HEK293 (cell line): ENCODE data around the gene HS3ST3A1.

Experiments used
- CTCF ChIA-PET: fragments of 350-600 bp; formaldehyde crosslinking; extraction: SDS; loops from one replicate; lab custom pipeline; 2021; ENCODE audit warnings: antibody characterized with exemption; lab: Yijun Ruan, JAX
- POLR2A ChIA-PET: fragments of 300-600 bp; formaldehyde crosslinking; extraction: SDS; loops from one replicate; lab custom pipeline; 2020; ENCODE audit warnings: antibody characterized with exemption, inconsistent platforms; lab: Yijun Ruan, JAX
- H3K27ac ChIP-seq: fragments of 200-500 bp; sonication (Bioruptor generic); 2 replicates; pipeline ENCODE4 v1.5.1; 2014; ENCODE audit warnings: low read depth, low read length, control low read depth, inconsistent platforms; ENCODE audit errors: extremely low read depth
- H3K36me3 ChIP-seq, 2 experiments: fragments of 200-500 bp in 1 of 2; sonication (Bioruptor generic) in 1 of 2; 1 replicate in 1 of 2; 2 replicates in 1 of 2; pipeline ENCODE4 v1.5.1; 2014 to 2017; ENCODE audit warnings: inconsistent platforms in 2 of 2, low read length in 2 of 2; ENCODE audit not compliant: control insufficient read depth in 2 of 2, insufficient read depth in 1 of 2
- H3K4me1 ChIP-seq: fragments of 200-500 bp; sonication (Bioruptor generic); 2 replicates; pipeline ENCODE4 v1.5.1; 2014; ENCODE audit warnings: mild to moderate bottlenecking, low read length, inconsistent platforms; ENCODE audit not compliant: control insufficient read depth, insufficient read depth
- H3K4me3 ChIP-seq: 2 replicates; pipeline ENCODE4 v1.5.1; 2011; ENCODE audit warnings: low read depth, mild to moderate bottlenecking, control low read depth, low read length, moderate library complexity
- H3K9me3 ChIP-seq: fragments of 200-500 bp; sonication (Bioruptor generic); 2 replicates; pipeline ENCODE4 v1.5.1; 2014; ENCODE audit warnings: low read depth, low read length, inconsistent platforms; ENCODE audit not compliant: control insufficient read depth, insufficient read depth
- AEBP2 ChIP-seq: fragments of 450-650 bp; formaldehyde crosslinking; IDR thresholded peaks from 2 replicates; pipeline ENCODE4 v1.5.1; 2016; ENCODE audit warnings: missing biosample characterization, missing genetic modification characterization, borderline replicate concordance
- GFI1B ChIP-seq: fragments of 450-650 bp; formaldehyde crosslinking; IDR thresholded peaks from 2 replicates; pipeline ENCODE4 v1.5.1; 2016; ENCODE audit warnings: missing biosample characterization, missing genetic modification characterization
- KLF7 ChIP-seq: fragments of 450-650 bp; formaldehyde crosslinking; IDR thresholded peaks from 2 replicates; pipeline ENCODE4 v1.5.1; 2016; ENCODE audit warnings: missing biosample characterization, missing genetic modification characterization, borderline replicate concordance
- YY1 ChIP-seq: fragments of 450-650 bp; formaldehyde crosslinking; IDR thresholded peaks from 2 replicates; pipeline ENCODE4 v1.5.1; 2018; ENCODE audit warnings: missing biosample characterization, missing genetic modification characterization
- ZNF114 ChIP-seq: fragments of 450-650 bp; formaldehyde crosslinking; IDR thresholded peaks from 2 replicates; pipeline ENCODE4 v1.5.0; 2017; ENCODE audit warnings: missing biosample characterization, missing genetic modification characterization
- ZNF140 ChIP-seq: fragments of 450-650 bp; formaldehyde crosslinking; IDR thresholded peaks from 2 replicates; pipeline ENCODE4 v1.5.1; 2016; ENCODE audit warnings: missing biosample characterization, missing genetic modification characterization
- ZNF174 ChIP-seq: fragments of 450-650 bp; formaldehyde crosslinking; IDR thresholded peaks from 2 replicates; pipeline ENCODE4 v1.5.0; 2017; ENCODE audit warnings: missing biosample characterization, mild to moderate bottlenecking, missing genetic modification characterization
- ZNF18 ChIP-seq: fragments of 450-650 bp; formaldehyde crosslinking; IDR thresholded peaks from 2 replicates; pipeline ENCODE4 v1.5.1; 2016; ENCODE audit warnings: missing biosample characterization, missing genetic modification characterization
- ZNF184 ChIP-seq: fragments of 450-650 bp; IDR thresholded peaks from 2 replicates; pipeline ENCODE4 v1.5.1; 2018; ENCODE audit warnings: missing biosample characterization, mild to moderate bottlenecking, missing genetic modification characterization
- ZNF239 ChIP-seq: fragments of 450-650 bp; formaldehyde crosslinking; IDR thresholded peaks from 2 replicates; pipeline ENCODE4 v1.5.1; 2016; ENCODE audit warnings: missing biosample characterization, missing genetic modification characterization
- ZNF266 ChIP-seq: fragments of 450-650 bp; formaldehyde crosslinking; IDR thresholded peaks from 2 replicates; pipeline ENCODE4 v1.5.1; 2016; ENCODE audit warnings: missing biosample characterization, missing genetic modification characterization, low read depth
- ZNF274 ChIP-seq, 2 experiments: fragments of 200-500 bp in 1 of 2; fragments of 450-650 bp in 1 of 2; sonication (Bioruptor generic) in 1 of 2; formaldehyde crosslinking in 1 of 2; IDR thresholded peaks; 2 replicates each; pipeline versions ENCODE4 v1.5.1 to v1.6.1; 2014 to 2016; ENCODE audit warnings: borderline replicate concordance in 1 of 2, inconsistent platforms in 1 of 2, low read length in 1 of 2, missing biosample characterization in 1 of 2, missing genetic modification characterization in 1 of 2
- ZNF292 ChIP-seq: fragments of 450-650 bp; formaldehyde crosslinking; IDR thresholded peaks from 2 replicates; pipeline ENCODE4 v1.5.1; 2016; ENCODE audit warnings: low read depth, missing biosample characterization, missing genetic modification characterization, borderline replicate concordance
- ZNF311 ChIP-seq: fragments of 450-650 bp; formaldehyde crosslinking; IDR thresholded peaks from 2 replicates; pipeline ENCODE4 v1.5.1; 2017; ENCODE audit warnings: missing biosample characterization, missing genetic modification characterization, borderline replicate concordance
- ZNF324 ChIP-seq: fragments of 450-650 bp; formaldehyde crosslinking; IDR thresholded peaks from 2 replicates; pipeline ENCODE4 v1.5.1; 2016; ENCODE audit warnings: missing biosample characterization, missing genetic modification characterization
- ZNF354C ChIP-seq: fragments of 450-650 bp; formaldehyde crosslinking; IDR thresholded peaks from 2 replicates; pipeline ENCODE4 v1.5.1; 2016; ENCODE audit warnings: missing biosample characterization, missing genetic modification characterization, low read depth, borderline replicate concordance
- ZNF416 ChIP-seq: fragments of 450-650 bp; formaldehyde crosslinking; IDR thresholded peaks from 2 replicates; pipeline ENCODE4 v1.5.1; 2016; ENCODE audit warnings: missing biosample characterization, missing genetic modification characterization
- ZNF571 ChIP-seq: fragments of 450-650 bp; formaldehyde crosslinking; IDR thresholded peaks from 2 replicates; pipeline ENCODE4 v1.5.0; 2017; ENCODE audit warnings: missing biosample characterization, missing genetic modification characterization
- ZNF600 ChIP-seq: fragments of 450-650 bp; formaldehyde crosslinking; IDR thresholded peaks from 2 replicates; pipeline ENCODE4 v1.5.1; 2016; ENCODE audit warnings: missing biosample characterization, missing genetic modification characterization
- ZNF610 ChIP-seq: fragments of 450-650 bp; formaldehyde crosslinking; IDR thresholded peaks from 2 replicates; pipeline ENCODE4 v1.5.1; 2016; ENCODE audit warnings: missing biosample characterization, missing genetic modification characterization, borderline replicate concordance
- ZNF621 ChIP-seq: fragments of 450-650 bp; formaldehyde crosslinking; IDR thresholded peaks from 2 replicates; pipeline ENCODE4 v1.5.1; 2017; ENCODE audit warnings: missing biosample characterization, missing genetic modification characterization
- ZNF747 ChIP-seq: fragments of 450-650 bp; formaldehyde crosslinking; IDR thresholded peaks from 2 replicates; pipeline ENCODE4 v1.5.1; 2016; ENCODE audit warnings: missing biosample characterization, missing genetic modification characterization
- ZSCAN18 ChIP-seq: fragments of 450-650 bp; formaldehyde crosslinking; IDR thresholded peaks from 2 replicates; pipeline ENCODE4 v1.5.1; 2016; ENCODE audit warnings: missing biosample characterization, missing genetic modification characterization
- ZSCAN23 ChIP-seq: fragments of 450-650 bp; formaldehyde crosslinking; IDR thresholded peaks from 2 replicates; pipeline ENCODE4 v1.5.1; 2016; ENCODE audit warnings: missing biosample characterization, missing genetic modification characterization
- ZSCAN30 ChIP-seq: fragments of 450-650 bp; IDR thresholded peaks from 2 replicates; pipeline ENCODE4 v1.5.1; 2018; ENCODE audit warnings: missing biosample characterization, mild to moderate bottlenecking, missing genetic modification characterization, moderate library complexity
- TF ChIP-seq, protein P1 (sequence below): fragments of 450-650 bp; formaldehyde crosslinking; IDR thresholded peaks from 2 replicates; pipeline ENCODE4 v1.5.1; 2016; ENCODE audit warnings: missing biosample characterization, missing genetic modification characterization
- TF ChIP-seq, protein P2 (sequence below): fragments of 450-650 bp; formaldehyde crosslinking; IDR thresholded peaks from 2 replicates; pipeline ENCODE4 v1.5.1; 2016; ENCODE audit warnings: missing biosample characterization, missing genetic modification characterization

Gene HS3ST3A1

DNA sequence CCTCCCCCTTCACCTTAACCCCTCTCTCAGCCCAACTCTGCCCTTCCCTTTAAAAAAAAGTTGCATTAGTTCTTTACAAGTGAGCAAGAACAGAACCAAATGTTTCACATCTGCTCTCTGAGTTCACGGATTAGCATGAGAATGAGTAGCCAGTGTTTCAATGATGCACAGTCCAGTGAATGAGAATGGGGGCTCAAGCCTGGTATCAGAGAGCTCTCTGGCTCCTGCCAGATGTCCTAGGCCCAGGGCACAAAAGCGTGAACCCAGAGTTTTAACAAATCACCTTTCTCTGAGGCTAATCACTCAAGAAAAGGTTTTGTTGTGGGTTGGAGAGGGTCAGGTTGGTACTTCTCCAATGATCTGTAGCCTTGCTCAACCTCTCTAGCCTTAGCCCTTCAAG, 41.5 kb upstream of the HS3ST3A1 start:
- no peak overlapping the region for H3K4me3 ChIP-seq
- no peak overlapping the region for H3K27ac ChIP-seq
- ChIA-PET CTCF (no interaction called here), POLR2A (no interaction called here)
- H3K36me3 ChIP-seq = no peaks in the 10 kb centered on the region
- no peaks in the 10 kb centered on the region for H3K4me1 ChIP-seq
- no peaks in the 10 kb centered on the region for H3K9me3 ChIP-seq
- TF ChIP-seq ZNF324 (tag by site-specific recombination) (no peak), ZSCAN23 (no peak), ZNF18 (tag by site-specific recombination) (no peak), ZNF311 (tag by site-specific recombination) (no peak), ZNF354C (tag by site-specific recombination) (no peak), YY1 (no peak), GFI1B (tag by site-specific recombination) (no peak), ZNF239 (no peak), ZNF571 (no peak), ZNF747 (tag by site-specific recombination) (no peak), ZNF416 (tag by site-specific recombination) (no peak), AEBP2 (tag by site-specific recombination) (no peak), ZSCAN18 (no peak), ZNF610 (tag by site-specific recombination) (no peak), ZNF274 (IDR thresholded peaks at IDR 0.05; ENCODE audit: low read length) (no peak), ZNF274 (tag by site-specific recombination; IDR thresholded peaks at IDR 0.05; ENCODE audit: borderline replicate concordance) (no peak)

DNA sequence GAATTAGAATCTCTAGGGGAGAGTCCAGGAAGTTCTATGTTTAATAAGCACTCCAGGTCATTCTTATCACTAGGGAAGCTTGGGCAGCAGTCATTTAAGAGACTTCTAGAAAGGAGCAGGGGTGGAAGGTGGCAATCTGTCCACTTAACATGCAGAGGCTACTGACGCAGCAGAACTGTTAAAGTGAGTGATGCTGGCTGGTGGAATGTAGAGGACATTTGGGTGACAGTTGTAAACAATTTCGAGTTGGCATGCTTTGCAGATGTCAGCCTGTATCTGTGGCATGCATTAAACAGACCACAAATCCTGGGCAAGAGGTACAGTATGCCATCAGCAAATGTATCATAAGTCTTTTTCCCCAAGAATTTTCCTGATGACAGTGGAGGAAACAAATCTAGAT, 40.5 kb upstream of the HS3ST3A1 start:
- ChIA-PET CTCF (no interaction called here), POLR2A (no interaction called here)
- Histone ChIP-seq H3K36me3 (no peaks in the 10 kb centered on the region), H3K27ac (no peak overlapping the region), H3K9me3 (no peaks in the 10 kb centered on the region), H3K4me1 (no peaks in the 10 kb centered on the region), H3K4me3 (no peak overlapping the region)
- TF ChIP-seq ZNF621 (tag by site-specific recombination) = no peak
- TF ChIP-seq ZNF184 (tag by site-specific recombination) = no peak
- no peak for TF ChIP-seq GFI1B (tag by site-specific recombination)
- TF ChIP-seq KLF7 = no peak
- TF ChIP-seq, protein P1, sequence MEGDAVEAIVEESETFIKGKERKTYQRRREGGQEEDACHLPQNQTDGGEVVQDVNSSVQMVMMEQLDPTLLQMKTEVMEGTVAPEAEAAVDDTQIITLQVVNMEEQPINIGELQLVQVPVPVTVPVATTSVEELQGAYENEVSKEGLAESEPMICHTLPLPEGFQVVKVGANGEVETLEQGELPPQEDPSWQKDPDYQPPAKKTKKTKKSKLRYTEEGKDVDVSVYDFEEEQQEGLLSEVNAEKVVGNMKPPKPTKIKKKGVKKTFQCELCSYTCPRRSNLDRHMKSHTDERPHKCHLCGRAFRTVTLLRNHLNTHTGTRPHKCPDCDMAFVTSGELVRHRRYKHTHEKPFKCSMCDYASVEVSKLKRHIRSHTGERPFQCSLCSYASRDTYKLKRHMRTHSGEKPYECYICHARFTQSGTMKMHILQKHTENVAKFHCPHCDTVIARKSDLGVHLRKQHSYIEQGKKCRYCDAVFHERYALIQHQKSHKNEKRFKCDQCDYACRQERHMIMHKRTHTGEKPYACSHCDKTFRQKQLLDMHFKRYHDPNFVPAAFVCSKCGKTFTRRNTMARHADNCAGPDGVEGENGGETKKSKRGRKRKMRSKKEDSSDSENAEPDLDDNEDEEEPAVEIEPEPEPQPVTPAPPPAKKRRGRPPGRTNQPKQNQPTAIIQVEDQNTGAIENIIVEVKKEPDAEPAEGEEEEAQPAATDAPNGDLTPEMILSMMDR = no peak
- no peak for TF ChIP-seq ZNF292 (tag by site-specific recombination)
- no peak for TF ChIP-seq ZNF600 (tag by site-specific recombination)
- no peak for TF ChIP-seq ZNF114 (tag by site-specific recombination)
- no peak for TF ChIP-seq ZNF266 (tag by site-specific recombination)
- no peak for TF ChIP-seq ZSCAN30
- no peak for TF ChIP-seq ZSCAN23
- no peak for TF ChIP-seq ZNF174
- TF ChIP-seq ZNF274 (IDR thresholded peaks at IDR 0.05; ENCODE audit: low read length) = no peak
- TF ChIP-seq ZNF274 (tag by site-specific recombination; IDR thresholded peaks at IDR 0.05; ENCODE audit: borderline replicate concordance) = no peak
- TF ChIP-seq, protein P2, sequence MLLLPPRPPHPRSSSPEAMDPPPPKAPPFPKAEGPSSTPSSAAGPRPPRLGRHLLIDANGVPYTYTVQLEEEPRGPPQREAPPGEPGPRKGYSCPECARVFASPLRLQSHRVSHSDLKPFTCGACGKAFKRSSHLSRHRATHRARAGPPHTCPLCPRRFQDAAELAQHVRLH (tag by site-specific recombination) = no peak
- TF ChIP-seq ZNF140 (tag by site-specific recombination) = no peak
